Neural cell (in vitro differentiated cells): ENCODE results near the gene LKAAEAR1. TPM values are rescaled to one million over a fixed set of nuclear protein-coding genes. Genes with fewer than 3 reads are reported as not detected.

Experiments
- H2AFZ ChIP-seq: fragments of 200-600, 300-800 bp; sonication (generic), shearing (Covaris generic); 2 replicates; pipeline ENCODE4 v1.6.0; 2014; ENCODE audit warnings: low read depth, mild to moderate bottlenecking, antibody characterized with exemption, low read length, moderate library complexity
- H3F3A ChIP-seq: fragments of 200-600 bp; shearing (Covaris generic); 2 replicates; pipeline ENCODE4 v1.6.1; 2016; ENCODE audit warnings: mild to moderate bottlenecking, moderate library complexity, mixed read lengths, antibody characterized with exemption, low read length; ENCODE audit not compliant: insufficient read depth, poor library complexity, severe bottlenecking
- H3K27ac ChIP-seq: fragments of 200-600, 300-800 bp; sonication (generic), shearing (Covaris generic); 2 replicates; pipeline ENCODE4 v1.5.1; 2014; ENCODE audit warnings: mild to moderate bottlenecking, low read length, moderate library complexity
- H3K27me3 ChIP-seq: fragments of 300-800, 200-600 bp; sonication (generic), shearing (Covaris generic); 2 replicates; pipeline ENCODE4 v1.6.0; 2014; ENCODE audit warnings: mild to moderate bottlenecking, low read depth, low read length, moderate library complexity; ENCODE audit not compliant: insufficient read depth
- H3K36me3 ChIP-seq: fragments of 300-800, 200-600 bp; sonication (generic), shearing (Covaris generic); 2 replicates; pipeline ENCODE4 v1.5.1; 2014; ENCODE audit warnings: mild to moderate bottlenecking, antibody characterized with exemption, low read length, moderate library complexity; ENCODE audit not compliant: insufficient read depth
- H3K4me2 ChIP-seq: fragments of 300-800, 200-600 bp; sonication (generic), shearing (Covaris generic); 2 replicates; pipeline ENCODE4 v1.6.0; 2014; ENCODE audit warnings: mild to moderate bottlenecking, low read length
- H3K4me3 ChIP-seq: fragments of 300-800, 200-600 bp; sonication (generic), shearing (Covaris generic); 2 replicates; pipeline ENCODE4 v1.5.1; 2014; ENCODE audit warnings: mild to moderate bottlenecking, low read length, moderate library complexity
- H3K79me2 ChIP-seq: fragments of 200-600 bp; shearing (Covaris generic); replicated peaks from 2 replicates; pipeline ENCODE4 v1.6.0; 2014; ENCODE audit warnings: mild to moderate bottlenecking, low read length, moderate library complexity; ENCODE audit not compliant: insufficient read depth
- H3K9ac ChIP-seq: fragments of 300-800, 200-600 bp; sonication (generic), shearing (Covaris generic); 2 replicates; pipeline ENCODE4 v1.6.1; 2016; ENCODE audit warnings: mild to moderate bottlenecking, low read length, mixed read lengths
- H3K9me2 ChIP-seq: fragments of 200-600 bp; shearing (Covaris generic); 2 replicates; pipeline ENCODE4 v1.6.1; 2016; ENCODE audit warnings: mild to moderate bottlenecking, low read length, mixed read lengths; ENCODE audit not compliant: insufficient read depth
- H3K9me3 ChIP-seq: fragments of 200-600, 300-800 bp; sonication (generic), shearing (Covaris generic); 2 replicates; pipeline ENCODE4 v1.6.1; 2016; ENCODE audit warnings: mild to moderate bottlenecking, mixed run types, low read length, moderate library complexity, mixed read lengths
- H4K20me1 ChIP-seq: fragments of 200-600 bp; shearing (Covaris generic); 2 replicates; pipeline ENCODE4 v1.6.1; 2016; ENCODE audit warnings: mild to moderate bottlenecking, mixed run types; ENCODE audit not compliant: insufficient read depth
- CTCF ChIP-seq: fragments of 450-650 bp; IDR thresholded peaks from 2 replicates; pipeline ENCODE4 v1.5.1; 2014; ENCODE audit warnings: antibody characterized with exemption, mild to moderate bottlenecking, moderate library complexity; ENCODE audit not compliant: poor library complexity, severe bottlenecking
- EP300 ChIP-seq: fragments of 450-650 bp; conservative IDR thresholded peaks from 2 replicates; pipeline ENCODE4 v1.6.1; 2014; ENCODE audit warnings: antibody characterized with exemption, mild to moderate bottlenecking, moderate library complexity; ENCODE audit not compliant: poor library complexity, severe bottlenecking
- EZH2 ChIP-seq: fragments of 200-600, 300-800 bp; shearing (Covaris generic), sonication (generic); IDR thresholded peaks from 2 replicates; pipeline ENCODE4 v1.6.1; 2014; ENCODE audit warnings: antibody characterized with exemption, low read length, borderline replicate concordance, mild to moderate bottlenecking; ENCODE audit not compliant: insufficient read depth, poor library complexity, severe bottlenecking
- MXI1 ChIP-seq: fragments of 450-650 bp; conservative IDR thresholded peaks from 2 replicates; pipeline ENCODE4 v1.6.1; 2014; ENCODE audit warnings: antibody characterized with exemption, mild to moderate bottlenecking; ENCODE audit not compliant: poor library complexity, severe bottlenecking
- POLR2AphosphoS5 ChIP-seq: IDR thresholded peaks from 2 replicates; pipeline ENCODE4 v1.6.1; 2012
- RAD21 ChIP-seq: fragments of 450-650 bp; conservative IDR thresholded peaks from 2 replicates; pipeline ENCODE4 v1.6.1; 2014; ENCODE audit warnings: antibody characterized with exemption, mild to moderate bottlenecking, moderate library complexity
- SMC3 ChIP-seq: fragments of 450-650 bp; conservative IDR thresholded peaks from 2 replicates; pipeline ENCODE4 v1.6.1; 2014; ENCODE audit warnings: antibody characterized with exemption, mild to moderate bottlenecking, moderate library complexity; ENCODE audit not compliant: poor library complexity
- polyA plus RNA-seq: library from polyadenylated mRNA; depleted of rRNA; stranded (reverse); fragments of >200 nt; gene quantifications from 2 replicates; pipeline ENCODE4 v1.2.3, GENCODE V29; 2014

The LKAAEAR1 gene
- polyA plus RNA-seq, 1 donor from 2014 or later: 9.3 TPM

GRCh38 chr20:64043768-64044167 lies 40.4 kb downstream of the LKAAEAR1 start:
- no peak overlapping the region for H3K4me3 ChIP-seq
- H3K9ac ChIP-seq: no peak overlapping the region
- no peaks in the 10 kb centered on the region for H3K9me2 ChIP-seq
- no peaks in the 10 kb centered on the region for H3K9me3 ChIP-seq
- no peaks in the 10 kb centered on the region for H3K36me3 ChIP-seq
- no peaks in the 10 kb centered on the region for H3F3A ChIP-seq
- H3K79me2 ChIP-seq: no peaks in the 10 kb centered on the region
- TF ChIP-seq EZH2 (no peak), POLR2AphosphoS5 (no peak), EP300 (no peak)
- H3K27ac ChIP-seq: no peak overlapping the region
- H4K20me1 ChIP-seq: no peaks in the 10 kb centered on the region
- peaks cover 95% of the 10 kb centered on the region for H3K27me3 ChIP-seq
- no peak overlapping the region for H2AFZ ChIP-seq
- no peak overlapping the region for H3K4me2 ChIP-seq

- H3K36me3 ChIP-seq: no peaks in the 10 kb centered on the region
- no peaks in the 10 kb centered on the region for H3F3A ChIP-seq
- H3K27ac ChIP-seq: no peak overlapping the region
- H3K27me3 ChIP-seq: peaks cover 96% of the 10 kb centered on the region
- TF ChIP-seq EZH2: peak; percentile 58
- TF ChIP-seq EP300: no peak
- H3K9ac ChIP-seq: no peak overlapping the region
- H3K9me2 ChIP-seq: no peaks in the 10 kb centered on the region
- H2AFZ ChIP-seq: no peak overlapping the region
- peak overlapping the region; percentile 48 for H3K4me3 ChIP-seq
- H3K9me3 ChIP-seq: no peaks in the 10 kb centered on the region
- H3K4me2 ChIP-seq: no peak overlapping the region
- no peaks in the 10 kb centered on the region for H3K79me2 ChIP-seq
- H4K20me1 ChIP-seq: no peaks in the 10 kb centered on the region
These were observed 42.0 kb downstream of the LKAAEAR1 start for GRCh38 chr20:64042054-64042781.

GRCh38 chr20:64041781-64042053 lies 42.5 kb downstream of the LKAAEAR1 start:
- Histone ChIP-seq H3K9ac (no peak overlapping the region), H4K20me1 (no peaks in the 10 kb centered on the region), H3K4me3 (no peak overlapping the region), H3K4me2 (no peak overlapping the region), H3K27me3 (peaks cover 96% of the 10 kb centered on the region), H3K27ac (no peak overlapping the region), H3F3A (no peaks in the 10 kb centered on the region), H2AFZ (no peak overlapping the region), H3K9me3 (no peaks in the 10 kb centered on the region), H3K9me2 (no peaks in the 10 kb centered on the region), H3K79me2 (no peaks in the 10 kb centered on the region), H3K36me3 (no peaks in the 10 kb centered on the region)
- TF ChIP-seq POLR2AphosphoS5 (no peak), EZH2 (peak; percentile 28)

- no peak for TF ChIP-seq CTCF
- no peak for TF ChIP-seq RAD21
- TF ChIP-seq EP300: no peak
- TF ChIP-seq SMC3: no peak
- no peak for TF ChIP-seq MXI1
- no peak overlapping the region for H3K4me3 ChIP-seq
- no peak overlapping the region for H3K9ac ChIP-seq
- no peaks in the 10 kb centered on the region for H3K36me3 ChIP-seq
- H3K79me2 ChIP-seq: no peaks in the 10 kb centered on the region
- no peaks in the 10 kb centered on the region for H4K20me1 ChIP-seq
- no peak overlapping the region for H2AFZ ChIP-seq
- no peaks in the 10 kb centered on the region for H3K9me2 ChIP-seq
- no peaks in the 10 kb centered on the region for H3K9me3 ChIP-seq
- no peak overlapping the region for H3K4me2 ChIP-seq
- peaks cover 91% of the 10 kb centered on the region for H3K27me3 ChIP-seq
- H3K27ac ChIP-seq: no peak overlapping the region
- H3F3A ChIP-seq: no peaks in the 10 kb centered on the region
These were observed 43.0 kb downstream of the LKAAEAR1 start for GRCh38 chr20:64041040-64041780.
